ENCODE data around the gene NTPCR.
"Not testable (repeated sequence)": the region's sequence is repeated elsewhere in the genome, so short reads cannot be mapped to it uniquely, and the experiment has no call there.

The NTPCR gene

DNA sequence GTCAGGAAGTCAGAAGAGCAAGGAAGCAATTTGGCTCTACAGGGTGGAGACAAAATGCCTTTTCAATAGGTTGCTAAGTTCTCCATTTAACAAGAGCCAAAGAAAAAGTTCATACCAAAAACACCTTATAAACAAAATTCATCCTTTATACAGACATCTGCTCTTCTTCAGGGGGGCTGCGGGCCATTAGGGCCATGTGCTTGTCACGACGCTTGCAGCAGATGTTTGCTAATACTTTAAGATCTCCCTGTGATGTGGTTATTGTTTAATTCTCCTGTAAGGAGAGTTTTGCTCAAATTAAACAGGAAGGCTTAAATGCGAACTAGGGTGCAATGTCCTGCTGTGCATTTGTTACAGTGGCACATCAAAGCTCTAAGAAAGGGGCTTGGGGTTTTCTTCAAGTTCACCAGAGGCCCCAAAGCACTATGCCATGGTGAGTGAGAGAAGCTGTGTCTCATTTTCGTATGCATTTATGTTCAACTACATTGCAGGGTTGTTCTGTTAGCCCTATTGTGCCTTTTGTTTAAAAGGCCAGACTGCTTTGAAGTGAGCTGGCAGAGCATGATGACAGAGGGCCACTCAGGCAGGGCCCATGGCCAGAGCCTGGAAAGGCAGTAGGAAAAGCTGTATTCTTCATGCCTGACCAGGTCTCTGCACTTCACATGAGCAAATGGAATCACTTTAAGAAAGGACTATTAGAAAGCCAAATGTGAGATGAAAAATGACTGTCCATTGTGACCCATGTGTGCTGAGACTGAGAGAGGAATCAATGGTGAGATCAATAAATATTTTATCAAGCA lies 24.8 kb upstream of the NTPCR start:
- peak; percentile 10 for DNase-seq (ENCODE audit: low spot score)
- no peak for FAIRE-seq

DNA sequence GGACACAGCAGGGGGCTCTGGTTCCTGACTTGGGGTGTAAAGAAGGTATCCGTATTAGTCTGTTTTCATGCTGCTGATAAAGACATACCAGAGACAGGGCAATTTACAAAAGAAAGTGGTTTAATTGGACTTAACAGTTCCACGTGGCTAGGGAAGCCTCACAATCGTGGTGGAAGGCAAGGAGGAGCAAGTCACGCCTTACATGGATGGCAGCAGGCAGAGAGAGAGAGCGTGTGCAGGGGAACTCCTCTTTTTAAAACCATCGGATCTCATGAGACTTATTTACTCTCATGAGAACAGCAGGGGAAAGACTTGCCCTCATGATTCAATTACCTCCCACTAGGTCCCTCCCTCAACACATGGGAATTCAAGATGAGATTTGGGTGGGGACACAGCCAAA lies 23.2 kb upstream of the NTPCR start:
- FAIRE-seq; DNase-seq (ENCODE audit: low spot score): not testable (repeated sequence)

DNA sequence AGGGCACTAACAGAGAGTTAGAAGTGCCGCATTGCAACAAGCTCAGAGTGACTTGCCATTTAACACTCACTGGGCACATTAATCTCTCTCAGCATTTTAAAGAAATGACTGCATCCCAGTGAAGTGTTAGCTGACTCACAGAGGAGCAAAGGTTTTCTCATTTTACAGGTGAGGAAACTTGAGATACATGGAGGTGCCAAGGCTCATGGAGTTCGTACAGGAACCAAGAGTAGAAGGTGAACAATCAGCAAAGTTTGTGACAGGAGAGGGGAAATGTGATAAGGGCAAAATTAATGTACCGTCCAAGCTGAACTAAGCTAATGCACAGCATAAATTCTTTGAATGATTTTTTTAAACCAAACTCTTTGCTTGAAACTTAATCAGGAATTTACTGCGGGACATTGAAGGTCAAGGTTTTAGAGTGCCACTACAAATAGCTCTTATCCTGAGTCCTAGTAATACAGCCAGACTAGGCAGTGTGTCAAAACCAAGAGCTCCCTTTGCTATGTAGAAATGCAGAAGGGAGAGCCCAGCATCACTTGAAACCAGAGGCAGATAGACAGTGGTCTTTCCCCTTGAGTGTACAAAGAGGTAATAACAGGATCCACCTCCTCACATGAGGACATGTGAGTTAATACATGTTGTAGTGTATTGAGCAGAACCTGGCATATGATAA lies 22.4 kb upstream of the NTPCR start:
- FAIRE-seq (no peak), DNase-seq (ENCODE audit: low spot score) (no peak)

DNA sequence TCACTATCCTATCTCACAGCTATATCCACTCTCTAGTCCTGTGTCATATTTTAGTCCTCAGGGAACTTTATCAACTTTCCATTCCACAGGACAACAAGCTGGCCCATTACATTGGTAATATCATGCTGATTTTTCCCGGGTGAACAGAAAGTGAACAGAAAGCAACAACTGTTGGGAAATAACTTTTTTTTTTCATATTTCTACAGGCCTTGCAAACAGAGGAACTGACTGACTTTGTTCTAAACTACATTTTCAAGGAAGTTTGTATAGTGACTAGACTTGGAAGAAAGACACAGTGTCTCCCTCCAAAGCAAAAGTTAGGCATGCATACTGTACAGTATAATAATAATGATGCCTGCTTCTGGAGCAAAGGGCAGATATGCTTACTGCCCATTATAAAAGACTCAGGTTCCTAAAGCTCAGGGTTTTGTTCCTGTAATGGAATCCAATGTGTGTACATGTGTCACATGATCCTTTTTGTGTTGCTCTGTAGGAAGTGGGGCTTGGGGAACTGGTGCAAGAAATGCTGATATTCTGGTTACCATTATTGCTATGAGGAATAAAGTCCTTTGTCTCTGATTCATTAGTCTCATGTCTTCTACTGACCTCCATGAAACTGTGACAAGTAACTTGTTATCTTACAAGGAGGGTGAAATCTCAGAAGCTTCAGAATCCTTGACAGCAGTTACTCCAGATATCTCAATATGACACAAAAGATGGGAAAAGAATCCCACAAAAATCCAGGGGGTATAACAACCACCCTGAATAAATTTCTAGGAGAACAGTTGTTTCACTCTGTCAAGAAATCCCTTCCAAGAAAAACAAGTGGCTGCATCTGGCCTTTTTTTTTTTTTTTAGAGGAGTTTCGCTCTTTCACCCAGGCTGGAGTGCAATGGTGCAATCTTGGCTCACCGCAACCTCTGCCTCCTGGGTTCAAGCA lies 17.7 kb upstream of the NTPCR start:
- DNase-seq (ENCODE audit: low spot score) (no peak), FAIRE-seq (no peak)

DNA sequence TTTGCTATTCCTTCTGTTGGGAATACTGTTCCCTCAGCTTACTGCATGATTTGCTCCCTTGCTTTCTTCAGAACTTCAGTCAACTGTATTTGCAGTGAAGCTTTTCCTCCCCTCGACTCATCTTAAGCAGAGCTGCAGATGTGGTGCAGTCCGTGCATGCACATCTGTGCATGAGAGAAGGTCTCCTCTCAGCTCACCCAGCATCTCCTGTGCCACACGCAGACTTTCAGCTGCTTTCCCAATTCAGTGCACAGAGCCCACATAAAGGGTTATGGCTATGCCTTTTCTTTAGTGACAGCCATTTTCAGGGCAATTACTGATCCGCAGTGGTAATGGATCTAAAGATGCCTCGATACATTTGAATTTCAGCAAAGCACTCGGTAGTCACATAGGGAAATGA lies 13.5 kb upstream of the NTPCR start:
- FAIRE-seq (no peak), DNase-seq (ENCODE audit: low spot score) (no peak)

DNA sequence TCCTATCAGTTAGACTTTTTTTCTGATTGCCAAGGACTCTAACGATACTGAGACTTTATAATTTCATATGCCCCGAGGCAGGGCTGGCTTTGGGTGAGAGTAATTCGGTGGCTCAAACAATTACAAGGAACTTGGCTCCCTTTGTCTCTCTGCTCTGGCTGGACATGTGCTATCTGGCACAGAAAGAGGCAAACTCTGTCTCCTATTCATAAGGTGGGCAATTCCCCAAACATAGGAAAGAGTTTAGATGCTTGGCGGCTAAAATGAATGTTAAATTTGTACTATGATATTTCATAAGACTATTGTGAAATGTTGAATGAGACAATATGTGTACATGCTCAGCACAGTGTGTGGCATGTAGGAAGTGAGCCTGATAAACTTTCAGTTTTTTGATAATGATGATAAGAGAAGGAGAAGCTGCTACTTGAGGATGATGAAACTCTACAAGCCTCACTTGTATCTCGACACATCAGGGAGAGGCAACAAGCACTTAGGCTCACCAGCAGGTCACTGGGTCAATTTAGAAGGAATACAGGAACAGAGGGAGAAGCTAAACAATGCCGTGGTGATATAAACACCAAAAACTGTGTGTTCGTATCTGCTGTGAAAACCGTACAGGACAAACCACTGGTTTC lies 12.6 kb upstream of the NTPCR start:
- DNase-seq (ENCODE audit: low spot score) (no peak), FAIRE-seq (no peak)

DNA sequence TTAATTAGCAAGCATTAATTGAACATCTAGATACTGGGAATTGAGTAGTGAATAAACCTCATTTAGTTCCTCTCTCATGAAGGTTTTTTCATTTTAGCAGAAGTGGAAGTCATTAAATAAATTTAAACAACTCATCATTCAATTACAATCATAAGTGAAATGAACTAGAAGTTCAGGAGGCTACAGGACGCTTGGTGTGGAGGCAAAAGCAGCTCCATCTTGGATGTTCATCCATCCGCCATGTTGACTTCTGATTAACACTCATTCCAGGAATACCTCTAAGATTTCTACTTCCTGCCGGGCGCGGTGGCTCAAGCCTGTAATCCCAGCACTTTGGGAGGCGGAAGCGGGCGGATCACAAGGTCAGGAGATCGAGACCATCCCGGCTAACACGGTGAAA lies 11.5 kb upstream of the NTPCR start:
- no peak for DNase-seq (ENCODE audit: low spot score)
- no peak for FAIRE-seq

DNA sequence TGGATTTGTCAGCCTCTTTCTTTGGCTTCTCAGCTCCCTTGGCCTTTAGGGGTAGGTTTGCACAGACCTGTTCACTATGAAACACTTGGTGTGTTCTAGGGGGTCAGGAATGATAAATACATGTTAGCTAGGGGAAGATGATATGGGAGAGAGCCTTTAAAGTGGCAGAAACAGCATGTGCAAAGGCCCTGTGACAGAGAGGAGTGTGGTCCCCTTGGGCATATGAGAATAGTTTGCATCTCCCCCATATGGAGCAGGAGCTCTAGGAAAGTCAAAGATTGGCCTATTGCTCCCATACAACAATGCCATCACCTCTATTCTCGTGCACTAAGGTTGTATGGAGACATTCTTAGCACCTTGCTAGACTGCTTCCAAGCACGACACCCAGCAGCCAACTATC lies 10.7 kb upstream of the NTPCR start:
- FAIRE-seq (no peak), DNase-seq (ENCODE audit: low spot score) (no peak)

DNA sequence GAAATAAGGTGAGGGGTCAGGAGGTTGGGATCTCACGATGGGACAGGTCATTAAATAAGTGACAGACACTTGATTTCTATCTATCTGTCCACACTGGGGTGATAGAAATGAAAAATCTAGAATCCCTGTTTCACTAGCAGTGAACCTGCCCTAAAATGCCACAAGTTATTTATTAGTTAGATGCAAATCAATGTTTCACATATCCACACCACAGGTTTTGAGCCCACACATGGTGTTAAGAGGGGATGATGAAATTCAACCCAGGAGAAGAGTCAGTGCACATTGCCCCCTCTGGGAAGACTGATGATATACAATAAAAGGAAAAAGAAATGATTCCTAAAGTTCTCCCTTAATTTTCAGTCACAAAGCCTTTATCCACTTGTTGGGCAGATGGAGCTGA lies 10.1 kb upstream of the NTPCR start:
- FAIRE-seq: peak; percentile 77
- DNase-seq (ENCODE audit: low spot score): no peak

DNA sequence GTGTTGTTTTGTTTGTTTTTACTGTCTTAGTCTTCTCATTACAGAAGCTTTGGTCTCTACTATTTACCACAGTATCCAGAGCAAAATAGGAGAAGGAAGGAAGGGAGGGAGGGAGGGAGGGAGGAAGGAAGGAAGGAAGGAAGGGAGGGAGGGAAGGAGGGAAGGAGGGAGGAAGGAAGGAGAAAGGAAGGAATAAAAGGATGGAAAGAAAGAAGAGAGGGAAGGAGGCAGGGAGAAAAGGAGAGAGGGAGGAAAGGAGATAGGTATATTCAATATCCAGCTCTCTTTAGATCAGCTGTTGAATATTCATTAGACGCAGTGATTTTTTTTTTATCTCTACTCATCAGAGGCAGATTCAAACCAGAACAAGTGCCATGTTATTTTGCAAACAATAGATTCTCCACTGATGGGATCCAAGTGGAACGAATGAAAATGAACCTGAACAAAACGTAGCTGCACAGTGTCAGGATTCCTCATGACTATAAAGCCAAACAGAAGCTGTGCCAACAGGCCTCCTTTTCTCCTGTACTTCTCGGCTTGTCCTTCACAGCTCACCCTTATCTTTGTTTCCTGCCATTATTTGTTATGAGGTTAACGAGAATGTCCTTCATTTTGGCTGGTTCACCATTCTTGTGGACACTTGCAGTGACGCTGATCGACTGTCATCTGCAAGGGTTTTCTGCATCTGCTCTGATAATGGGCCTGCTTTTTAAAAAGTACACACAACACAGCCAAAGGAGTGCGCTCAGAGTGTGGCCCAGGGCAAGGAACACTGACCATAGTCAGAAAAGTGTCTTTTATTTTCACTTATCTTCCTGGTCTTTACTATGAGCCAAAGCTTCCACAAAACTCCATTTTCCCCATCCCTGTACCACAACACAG lies 7.8 kb upstream of the NTPCR start:
- no peak for FAIRE-seq
- no peak for DNase-seq (ENCODE audit: low spot score)

DNA sequence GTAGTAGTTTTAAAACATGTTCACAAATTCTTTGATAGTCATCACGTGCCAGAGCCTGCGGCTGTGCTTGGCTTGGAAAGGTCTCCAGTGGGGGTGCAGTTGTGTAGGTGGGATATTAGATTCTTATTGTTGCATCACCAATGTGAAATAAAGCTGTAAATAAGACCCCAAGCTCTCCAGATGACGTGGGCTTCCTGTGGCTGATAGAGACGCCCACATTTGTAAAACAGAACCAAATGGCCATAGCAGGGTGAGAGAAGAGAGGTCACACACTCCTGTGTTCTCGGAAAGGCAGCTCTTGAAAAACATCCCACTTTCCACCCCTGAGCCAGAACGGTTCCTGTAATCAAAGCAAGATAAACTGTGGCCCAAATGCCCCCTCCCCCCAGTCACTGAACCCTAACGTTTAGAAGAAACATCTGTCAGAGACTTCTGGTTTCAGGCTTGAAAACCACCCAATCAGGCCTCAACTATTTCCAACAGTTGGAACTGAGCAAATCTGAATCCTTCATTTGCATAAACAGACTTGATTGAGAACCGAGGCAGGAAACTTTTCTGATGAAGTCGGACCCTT lies 6.6 kb upstream of the NTPCR start:
- no peak for DNase-seq (ENCODE audit: low spot score)
- no peak for FAIRE-seq

DNA sequence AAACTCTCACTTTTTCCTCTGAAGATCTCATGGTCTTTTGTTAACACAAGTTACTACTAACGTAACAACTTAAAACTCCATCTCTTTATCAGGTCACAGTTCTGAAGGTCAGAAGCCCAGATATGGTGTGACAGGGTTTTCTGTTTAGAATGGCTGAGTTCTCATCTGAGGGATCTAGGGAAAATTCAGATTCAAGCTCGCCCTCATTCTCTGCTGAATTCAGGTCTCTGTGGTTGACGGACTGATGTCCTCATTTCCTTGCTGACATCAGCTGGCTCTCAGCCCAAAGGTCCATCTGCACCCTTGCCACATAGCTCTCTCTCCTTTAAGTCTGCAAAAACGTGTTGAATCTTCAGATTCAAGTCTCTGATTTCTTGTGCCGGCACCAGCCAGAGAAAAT lies 6.1 kb upstream of the NTPCR start:
- FAIRE-seq: no peak
- no peak for DNase-seq (ENCODE audit: low spot score)

DNA sequence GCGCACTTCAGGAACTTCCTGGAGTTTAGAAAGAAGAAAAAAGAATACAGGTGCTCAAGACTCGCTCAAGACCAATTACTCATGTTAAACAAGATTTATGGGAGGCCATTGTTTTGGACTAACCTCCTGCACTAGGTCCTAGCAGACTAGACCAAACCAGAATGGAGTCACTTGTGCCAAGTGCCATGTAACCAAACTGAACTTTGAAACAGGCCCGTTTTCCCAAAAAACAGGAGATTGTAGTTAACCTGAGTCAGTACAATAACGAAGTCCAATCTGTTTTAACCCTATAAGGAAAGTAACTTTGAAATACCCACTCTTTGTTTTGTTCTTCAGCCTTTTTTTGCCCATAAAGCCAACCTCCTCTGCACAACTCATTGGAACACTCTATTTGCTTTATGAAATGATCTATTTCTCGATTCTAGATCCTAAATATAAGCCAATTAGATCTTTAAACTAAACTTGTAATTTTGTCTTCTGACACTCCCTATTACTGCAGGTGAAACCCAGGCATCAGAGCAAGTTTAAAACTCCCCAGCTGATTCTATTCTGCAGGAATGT lies 695 bp upstream of the NTPCR start:
- no peak for FAIRE-seq

DNA sequence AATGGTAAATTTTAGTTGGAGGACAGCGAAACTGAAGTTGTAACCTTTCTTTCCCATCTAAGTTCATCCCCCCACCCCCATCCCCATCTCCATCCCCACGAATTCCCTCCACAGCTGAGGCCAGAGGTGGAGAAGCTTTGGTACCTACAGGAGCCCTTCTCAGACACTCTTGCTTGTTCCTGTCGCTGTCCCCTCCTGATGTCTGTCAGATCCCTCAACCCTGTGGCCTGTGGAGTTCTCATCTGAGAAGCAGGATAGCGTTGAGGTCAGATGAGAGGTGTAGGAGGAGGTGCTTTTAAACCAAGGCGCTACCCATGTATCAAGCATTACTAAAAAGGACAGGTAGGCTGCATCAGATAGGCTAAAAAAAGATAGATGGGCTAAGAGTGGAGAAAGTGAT lies 769 bp downstream of the NTPCR start:
- FAIRE-seq (no peak), DNase-seq (ENCODE audit: low spot score) (peak; percentile 30)

More for the DNA sequence above, 695 bp upstream of the NTPCR start:
- DNase-seq (ENCODE audit: low spot score): no peak

DNA sequence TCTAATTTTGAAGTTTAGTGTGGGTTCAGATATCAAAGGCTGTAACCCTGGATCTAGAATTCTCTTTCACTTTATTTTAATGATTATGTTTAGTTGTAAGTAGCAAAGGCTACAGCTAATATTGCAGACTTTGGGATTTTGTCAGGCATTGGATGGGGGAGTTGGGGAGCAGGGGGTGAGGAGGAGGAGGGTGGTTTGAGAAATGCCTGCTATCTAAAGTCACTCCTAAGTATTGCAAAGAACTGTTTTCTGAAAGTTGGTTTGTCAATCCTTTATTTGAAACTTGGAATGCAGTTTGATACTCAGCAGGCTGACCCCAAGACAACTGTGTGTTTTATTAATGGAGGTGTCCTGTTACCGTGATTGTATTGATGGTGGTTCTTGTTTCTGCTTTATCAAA lies 1.2 kb downstream of the NTPCR start:
- FAIRE-seq (no peak), DNase-seq (ENCODE audit: low spot score) (no peak)

DNA sequence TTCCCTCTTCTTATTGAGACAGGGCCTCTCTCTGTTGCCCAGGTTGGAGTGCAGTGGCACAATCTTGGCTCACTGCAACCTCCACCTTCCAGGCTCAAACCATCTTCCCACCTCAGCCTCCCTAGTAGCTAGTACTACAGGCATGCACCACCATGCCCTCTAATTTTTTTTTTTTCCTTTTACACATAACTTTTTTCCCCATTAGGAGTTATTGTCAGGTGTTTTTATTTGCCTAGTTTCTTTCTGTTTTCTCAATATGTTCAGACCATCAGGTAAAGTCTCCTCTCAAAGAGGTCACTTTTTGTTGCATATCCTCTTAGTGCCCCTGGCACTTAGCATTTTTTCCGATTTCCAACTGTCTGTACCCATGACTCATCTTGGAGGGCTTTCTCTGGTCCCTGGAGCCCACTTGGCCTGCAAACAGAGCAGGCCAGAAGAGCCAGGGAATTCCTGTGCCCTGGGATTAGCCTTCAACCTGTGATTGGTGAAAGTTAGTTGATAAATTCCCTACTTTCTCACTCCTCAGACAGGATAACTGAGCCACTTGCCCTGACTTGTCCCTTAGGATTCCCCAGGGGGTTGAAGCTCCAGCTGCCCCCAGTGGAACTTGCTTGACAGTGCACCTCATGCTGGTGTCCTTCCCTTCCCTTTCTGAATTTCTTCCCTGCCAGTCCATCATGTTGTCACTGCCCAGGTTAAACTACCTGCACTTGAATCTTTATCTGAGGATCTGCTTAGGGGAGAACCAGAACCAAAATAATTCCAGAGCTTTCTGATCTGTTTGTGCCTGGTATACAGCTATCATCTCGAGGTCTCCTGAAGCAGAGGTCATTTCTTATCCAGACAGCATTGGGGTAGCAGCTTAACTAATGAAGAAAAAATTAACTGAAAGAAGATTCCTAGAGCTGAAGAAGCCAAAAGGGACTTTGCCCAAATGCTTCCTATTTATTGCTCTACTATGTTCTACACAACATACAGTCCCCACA lies 2.4 kb downstream of the NTPCR start:
- peak; percentile 59 for FAIRE-seq
- peak; percentile 43 for DNase-seq (ENCODE audit: low spot score)

DNA sequence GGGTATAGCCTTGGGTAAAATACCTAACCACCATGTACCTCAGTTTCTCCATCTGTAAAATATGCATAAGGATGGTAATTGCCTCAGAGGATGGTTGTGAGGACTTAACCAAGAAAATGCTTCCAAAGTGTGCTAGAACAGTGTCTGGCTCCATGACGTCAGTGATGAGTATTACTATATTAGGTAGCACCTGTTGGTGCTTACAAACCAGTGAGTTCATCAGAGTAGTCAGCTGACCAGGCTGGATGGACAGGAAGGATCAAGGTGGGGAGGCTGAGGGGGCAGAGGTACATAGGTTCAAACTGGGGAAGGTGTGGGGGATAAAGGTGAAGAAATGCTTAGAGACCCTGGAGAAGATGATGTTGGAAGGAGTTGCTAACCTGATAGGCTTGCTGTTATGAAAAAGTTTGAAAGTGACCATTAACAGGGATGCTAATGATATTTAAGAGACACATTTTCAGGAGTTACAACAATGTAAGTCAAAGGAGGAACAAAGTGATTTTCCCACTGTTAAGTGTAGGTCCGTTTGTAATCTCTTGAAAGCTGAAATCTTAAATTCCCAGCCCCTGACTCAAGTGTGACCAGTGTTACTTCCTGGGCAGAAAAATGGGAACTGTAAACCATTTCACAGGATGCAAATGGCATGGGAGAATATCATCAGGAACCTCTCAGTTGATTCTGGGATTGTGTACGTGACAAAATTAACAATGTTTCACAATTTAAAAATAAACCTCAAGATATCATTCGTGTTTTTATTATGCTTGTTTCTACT lies 4.4 kb downstream of the NTPCR start:
- DNase-seq (ENCODE audit: low spot score): no peak
- FAIRE-seq: no peak

DNA sequence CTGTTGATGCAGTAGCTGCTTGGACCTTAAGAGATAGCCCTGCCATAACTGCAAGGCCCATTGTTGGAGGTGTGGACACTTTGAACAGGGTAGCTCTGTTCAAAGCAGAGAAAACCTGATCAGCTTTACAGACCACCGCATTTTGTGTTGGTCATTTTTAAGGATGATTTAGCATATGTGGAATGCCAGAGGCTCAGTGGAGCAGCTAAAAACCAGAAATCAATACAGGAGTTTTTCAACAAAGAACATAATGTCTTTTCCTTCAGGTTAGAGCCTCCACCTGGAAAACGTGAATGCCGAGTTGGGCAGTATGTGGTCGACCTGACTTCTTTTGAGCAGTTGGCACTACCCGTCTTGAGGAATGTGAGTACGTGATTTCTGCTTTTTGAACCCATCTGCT lies 5.7 kb downstream of the NTPCR start:
- DNase-seq (ENCODE audit: low spot score) (no peak), FAIRE-seq (no peak)
